Activated CD4-positive, CD25-positive, alpha-beta regulatory T cell treated with anti-CD3 and anti-CD28 coated beads, Interleukin-2, amount 50 U/mL, for 24 hours (primary cell): Measurements from ENCODE around the gene SNPH.

ENCODE experiments used
- ATAC-seq, 2 donors: fragments of 150-1000 bp; cut with Tn5 transposase; one replicate each; pipeline ENCODE4 v1.10.0; 2021; ENCODE audit warnings: mild to moderate bottlenecking in 1 of 2, moderate library complexity in 1 of 2

SNPH gene

DNA sequence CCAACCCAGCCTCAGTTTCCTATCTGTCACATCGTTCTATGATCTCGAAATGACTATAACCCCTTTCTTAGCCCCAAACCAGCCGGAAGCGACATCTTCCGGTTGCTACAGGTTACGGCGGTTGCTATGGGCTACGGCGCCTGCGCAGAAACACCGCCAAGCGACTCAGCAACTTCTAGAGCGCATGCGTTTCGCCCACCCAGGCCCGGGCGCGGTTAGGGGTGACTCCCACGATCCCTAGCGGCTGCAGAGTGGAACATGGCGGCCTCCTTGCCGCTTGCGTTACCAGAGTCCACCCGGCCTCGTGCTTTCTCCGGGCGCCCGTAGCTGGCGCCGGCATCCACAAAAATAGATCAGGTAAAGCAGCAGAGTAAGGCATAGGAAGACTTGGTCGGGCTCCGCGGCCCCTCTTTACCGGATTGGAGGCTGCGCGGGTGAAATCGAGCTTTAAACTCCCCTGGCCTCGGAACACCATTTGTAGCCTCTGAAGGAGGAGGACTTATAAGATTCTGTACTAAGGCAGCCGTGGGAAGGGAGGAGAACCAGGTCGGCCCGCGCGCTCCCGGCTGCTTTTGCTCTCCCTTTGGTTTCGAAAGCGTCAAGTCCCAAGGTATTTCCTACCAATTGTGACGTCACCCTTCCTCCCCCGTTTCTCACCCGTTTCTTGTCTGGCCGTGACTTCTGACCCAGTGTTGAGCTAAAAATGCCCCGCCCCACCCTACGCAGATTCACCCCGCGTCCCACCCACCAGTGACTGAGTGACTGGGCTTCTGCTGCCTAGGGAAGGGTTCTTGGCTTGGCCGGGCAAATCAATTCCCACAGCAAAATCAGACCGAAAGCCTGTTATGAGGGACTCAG, 59.3 kb downstream of the SNPH start:
- peak; percentile 82 to 89 for ATAC-seq

GRCh38 chr20:1326031-1326930, 60.2 kb downstream of the SNPH start:
- ATAC-seq: no peak

GRCh38 chr20:1327241-1327653, 61.2 kb downstream of the SNPH start:
- no peak for ATAC-seq

DNA sequence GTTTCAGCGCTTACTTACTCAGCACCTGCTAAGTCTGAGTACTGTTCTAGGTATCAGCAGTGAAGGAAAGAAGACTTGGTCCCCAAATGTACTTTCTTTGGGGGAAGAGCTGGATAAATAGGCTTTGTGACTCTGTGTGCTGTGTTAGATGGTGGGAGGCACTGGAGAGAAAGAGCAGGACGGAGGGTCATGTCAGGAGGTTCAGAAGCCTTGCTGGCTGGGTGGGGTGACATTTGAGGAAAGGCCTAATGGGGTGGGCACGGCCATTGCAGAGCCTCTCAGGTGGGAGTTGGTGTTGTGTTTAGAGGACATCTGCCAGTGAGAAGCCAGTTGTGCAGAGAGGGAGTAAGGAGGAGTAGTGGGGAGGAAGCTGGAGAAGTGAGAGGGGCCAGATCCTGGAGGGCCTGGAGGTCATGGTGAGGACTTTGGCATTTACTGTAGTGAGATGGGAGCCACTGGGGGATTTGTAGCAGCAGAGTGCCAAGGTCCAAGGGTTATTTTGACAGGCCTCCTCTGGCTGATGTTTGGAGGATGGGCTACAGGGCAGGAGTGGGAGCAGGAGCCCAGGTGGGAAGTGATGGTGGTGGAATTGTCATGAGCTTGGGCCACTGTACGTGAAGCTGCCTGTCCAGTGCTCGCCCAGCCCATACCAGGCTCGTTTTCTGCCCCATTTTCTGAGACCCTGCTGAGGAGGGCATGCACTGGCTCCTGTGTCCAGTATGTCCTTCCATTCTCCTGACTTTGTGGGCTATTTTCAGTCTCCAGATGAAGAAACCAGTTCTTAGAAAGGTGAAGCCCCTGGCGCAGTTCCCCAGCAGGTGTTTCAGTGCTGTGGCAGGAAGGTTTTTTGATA, 62.0 kb downstream of the SNPH start:
- no peak for ATAC-seq

DNA sequence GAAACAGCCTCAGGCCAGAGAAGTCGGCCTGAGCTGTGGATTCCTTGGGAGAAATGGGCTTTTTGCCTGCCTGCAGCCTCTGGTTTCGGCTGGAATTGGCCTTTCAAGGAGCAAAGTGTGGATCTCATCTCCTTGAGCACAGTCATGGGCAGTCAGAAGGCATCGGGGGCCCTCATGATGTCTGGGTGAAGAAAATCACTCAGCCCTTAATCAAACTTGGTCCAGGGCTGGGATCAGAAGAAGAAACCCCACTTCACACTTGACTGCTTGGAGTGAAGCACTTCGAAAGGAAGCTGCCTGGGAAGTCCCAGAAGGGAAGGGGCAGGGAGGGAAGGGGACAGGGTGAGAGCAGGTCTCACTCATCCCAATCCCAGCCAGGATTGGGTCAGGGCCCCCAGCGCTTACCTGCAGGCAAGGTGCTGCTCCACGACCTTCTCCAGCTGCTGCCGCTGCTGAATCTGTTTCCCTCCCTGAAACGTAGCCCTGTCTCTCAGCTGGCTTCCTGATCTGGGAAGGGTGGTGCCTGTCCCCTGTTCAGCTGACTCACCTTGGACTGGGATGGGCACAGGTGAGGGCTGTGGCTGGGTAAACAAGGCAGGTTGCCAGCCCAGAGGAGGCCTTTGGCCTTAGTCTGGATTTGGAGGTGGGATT, 62.7 kb downstream of the SNPH start, which contains the start of gene SDCBP2:
SDCBP2 (minus strand) TSS at position 460 of the 651 bp plus-strand sequence. CDS start 8,723 bp downstream, outside the sequence.
- no peak for ATAC-seq

GRCh38 chr20:1330075-1330830, 64.2 kb downstream of the SNPH start:
- peak in 1 of 2 donors; percentile 14 for ATAC-seq

DNA sequence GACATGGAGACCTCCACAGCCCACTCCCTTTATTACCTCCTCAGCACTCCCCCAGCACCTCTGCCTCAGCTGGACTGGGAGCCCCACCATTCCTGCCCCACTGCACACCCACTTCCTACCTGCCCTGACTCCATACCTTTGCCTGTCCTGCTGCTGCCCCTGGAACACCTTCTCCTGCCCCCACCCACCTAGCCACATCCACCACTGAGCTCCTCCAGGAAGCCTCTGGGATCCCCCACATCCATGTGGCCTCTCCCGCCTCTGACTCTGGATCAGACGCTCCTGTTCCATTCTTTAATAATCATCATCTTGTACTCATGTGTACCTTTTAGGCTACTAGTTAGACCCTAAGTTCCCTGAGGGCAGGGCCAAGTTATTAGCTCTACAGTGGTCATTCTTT, 65.0 kb downstream of the SNPH start:
- no peak for ATAC-seq

GRCh38 chr20:1331801-1332453, 65.8 kb downstream of the SNPH start:
- no peak for ATAC-seq

DNA sequence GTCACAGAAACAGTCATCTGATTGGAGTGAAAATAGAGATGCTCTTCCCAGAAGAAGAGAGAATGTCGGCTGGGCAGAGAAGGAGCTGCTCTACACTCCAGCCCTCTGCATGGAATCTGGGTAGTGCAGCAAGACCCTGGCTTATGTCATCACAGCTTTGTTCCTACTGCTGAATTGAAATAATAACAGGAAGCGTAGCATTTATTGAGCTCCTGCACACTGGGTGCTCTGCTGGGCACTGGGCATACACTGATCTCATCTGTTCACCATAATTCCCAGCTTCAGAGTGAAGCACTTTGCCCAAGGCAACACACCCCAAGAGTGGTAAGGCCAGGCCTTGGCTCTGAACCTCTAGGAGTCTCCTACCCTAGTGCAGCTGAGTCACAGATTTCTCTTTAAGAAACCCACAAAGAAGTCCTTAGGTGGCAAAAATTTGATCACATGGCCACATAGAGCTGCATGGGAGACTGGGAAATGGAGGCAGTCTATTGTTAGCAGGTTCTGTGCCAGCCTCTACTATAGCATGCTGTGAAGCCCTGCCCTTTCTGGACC, 66.7 kb downstream of the SNPH start:
- ATAC-seq: no peak

- no peak for ATAC-seq
Measured at GRCh38 chr20:1333462-1334369, 67.6 kb downstream of the SNPH start.

DNA sequence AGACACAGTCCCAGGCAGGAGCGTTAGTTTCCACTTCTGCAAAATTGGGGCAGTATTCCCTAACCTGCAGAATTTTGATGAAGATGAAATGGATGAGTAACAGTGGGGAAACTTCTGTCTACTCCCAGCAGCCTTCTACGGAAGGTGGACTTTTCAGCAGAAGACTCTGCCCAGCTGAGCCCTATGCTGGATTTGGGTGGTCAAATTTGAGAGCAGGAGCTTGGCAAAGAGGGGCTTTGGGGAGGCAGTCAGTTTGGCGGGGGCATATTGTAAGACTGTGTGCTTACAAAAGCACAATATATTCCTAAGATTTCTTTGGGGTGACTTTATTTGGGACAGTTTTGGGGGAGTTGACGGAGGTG, 68.3 kb downstream of the SNPH start:
- no peak for ATAC-seq

- no peak for ATAC-seq
Measured at GRCh38 chr20:1334761-1335160, 68.7 kb downstream of the SNPH start.

DNA sequence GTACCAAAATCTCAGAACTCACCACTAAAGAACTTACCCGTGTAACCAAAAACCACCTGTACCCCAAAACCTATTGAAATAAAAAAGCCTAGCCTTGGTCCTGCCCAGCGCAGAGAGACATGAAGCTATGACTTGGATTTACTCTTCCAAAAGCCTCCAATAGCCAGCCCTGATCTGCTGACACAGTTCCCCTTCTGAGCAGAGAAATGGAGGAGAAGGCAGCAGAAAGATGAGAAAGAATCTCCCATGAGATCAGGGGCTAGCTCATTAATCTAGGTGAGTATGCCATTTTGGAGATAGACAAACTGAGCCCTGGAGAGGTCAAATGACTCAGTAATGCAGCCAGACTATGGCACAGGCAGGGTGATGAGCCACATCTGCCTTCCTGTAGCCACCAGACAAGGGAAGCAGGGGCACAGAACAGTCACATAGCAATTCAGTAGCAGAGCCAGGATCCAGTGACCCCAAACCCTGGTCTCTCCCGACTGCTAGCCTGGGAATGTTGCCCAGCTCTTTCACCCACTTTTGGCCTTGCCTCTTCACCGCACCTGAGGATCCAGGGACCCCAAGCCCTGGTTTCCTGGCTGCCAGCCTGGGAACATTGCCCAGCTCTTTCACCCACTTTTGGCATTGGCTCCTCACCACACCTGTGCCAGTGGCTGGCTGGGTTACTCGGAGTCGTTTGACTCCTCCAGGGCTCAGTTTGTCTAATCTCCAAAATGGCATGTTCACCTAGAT, 70.0 kb downstream of the SNPH start:
- ATAC-seq: peak; percentile 77 to 82

GRCh38 chr20:1336699-1337367, 70.7 kb downstream of the SNPH start:
- ATAC-seq: no peak

DNA sequence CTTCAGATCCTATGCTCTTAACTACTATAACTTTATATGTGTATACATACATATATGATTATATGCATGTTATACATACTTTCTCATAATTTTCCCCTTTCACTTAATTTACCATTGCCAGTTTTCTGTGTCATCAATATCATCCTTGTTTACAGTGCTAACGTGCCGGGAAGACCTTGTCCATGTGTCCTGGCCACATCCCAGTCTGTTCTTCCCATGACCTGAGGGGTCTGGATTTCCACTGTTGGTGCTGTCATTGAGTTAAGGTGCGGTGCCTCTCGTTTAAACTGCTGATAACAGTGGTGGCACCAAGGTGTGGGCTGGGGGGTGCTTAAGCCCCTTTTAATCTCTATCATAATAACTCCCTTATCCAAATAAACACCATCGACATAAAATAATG, 71.3 kb downstream of the SNPH start:
- ATAC-seq: no peak

- no peak for ATAC-seq
Measured at GRCh38 chr20:1338096-1338495, 72.0 kb downstream of the SNPH start.

DNA sequence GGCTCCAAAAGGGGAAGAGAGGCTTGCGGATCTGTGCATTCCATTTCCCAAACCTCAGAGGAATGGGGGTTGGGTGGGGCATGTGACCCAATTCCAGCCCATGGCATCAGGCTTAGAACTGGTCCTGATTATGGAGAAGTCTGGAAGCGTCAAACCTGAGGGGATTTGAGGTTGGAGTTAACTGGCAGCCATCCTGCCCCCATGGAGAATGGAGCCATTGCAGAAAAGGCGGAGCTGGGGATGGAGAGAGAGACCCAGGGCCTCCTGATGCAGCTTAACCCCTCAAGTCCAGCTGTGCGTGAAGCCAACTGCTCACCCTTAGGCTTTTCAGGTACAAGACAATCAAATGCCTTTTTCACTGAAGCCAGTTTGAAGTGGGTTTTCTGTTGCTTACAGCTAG, 72.7 kb downstream of the SNPH start:
- ATAC-seq: no peak
